ENCODE data around the gene SLC17A4. TPM values are rescaled to one million over a fixed set of nuclear protein-coding genes. Genes with fewer than 3 reads are reported as not detected.

Gene SLC17A4
- not detected in 2 replicates for total RNA-seq

GRCh38 chr6:25754535-25754934, at the start of gene SLC17A4:
Gene SLC17A4, plus strand, starts transcription at chr6:25754742. Its CDS starts 7,221 bp downstream, at chr6:25761963.

Other genes starting within 250 kb of the SLC17A4 start
- gene SCGN, start 102.5 kb upstream of the SLC17A4 start, total RNA-seq = not detected in 2 replicates
- 0.25 TPM in 1 of 2 replicates, not detected in the other for gene SLC17A1, start 77.3 kb downstream of the SLC17A4 start, total RNA-seq
- 0.89 TPM in 1 of 2 replicates, not detected in the other for gene SLC17A3, start 119.5 kb downstream of the SLC17A4 start, total RNA-seq
- gene SLC17A2, start 175.9 kb downstream of the SLC17A4 start, total RNA-seq = 0.25 TPM in 1 of 2 replicates, not detected in the other
- gene TRIM38, start 208.1 kb downstream of the SLC17A4 start, total RNA-seq = 2.4 and 7.4 TPM in 2 replicates